ENCODE measurements around the gene SLC28A1. TPM values are rescaled to one million over a fixed set of nuclear protein-coding genes. Genes with fewer than 3 reads are reported as not detected.

SLC28A1 gene
- total and polyA plus RNA-seq, 7 donors, result 0.13 to 1.9 (median 0.34) TPM

DNA sequence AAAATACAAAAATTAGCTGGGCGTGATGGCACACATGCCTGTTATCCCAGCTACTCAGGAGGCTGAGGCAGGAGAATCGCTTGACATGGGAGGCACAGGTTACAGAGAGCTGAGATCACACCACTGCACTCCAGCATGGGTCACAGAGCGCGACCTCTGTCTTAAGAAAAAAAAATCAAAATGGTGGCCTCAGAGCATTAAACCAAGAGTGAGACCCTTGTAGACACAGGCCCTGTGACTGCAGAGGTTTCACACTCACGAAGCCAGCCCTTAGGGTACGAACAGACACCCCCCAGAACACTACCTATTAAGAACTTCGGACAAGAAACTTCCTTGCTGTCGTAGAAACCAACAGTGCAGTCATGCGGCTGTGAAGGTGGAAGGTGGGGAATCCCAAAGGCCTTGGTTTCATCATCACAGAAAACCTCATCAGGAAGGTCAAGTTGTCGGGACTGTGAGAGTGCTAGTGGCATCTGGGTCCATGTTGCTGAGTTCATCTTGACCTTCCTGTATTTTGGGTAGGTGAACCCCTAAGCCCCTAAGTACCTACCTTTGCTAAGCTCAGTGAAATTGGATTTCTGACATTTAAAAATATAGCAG, 92.4 kb downstream of the SLC28A1 start:
- no peak for ATAC-seq
- 97 to 99% (median 97%) methylated on average over 10 of the region's 10 CpGs for WGBS, 3 donors
- Histone ChIP-seq H3K27ac (no peak overlapping the region), H3K36me3 (ENCODE audit: insufficient read depth in 1 of 2, low read depth in 1 of 2) (no peaks in the 10 kb centered on the region), H3K27me3 (ENCODE audit: insufficient read depth in 3 of 3, low read length in 2 of 3) (no peaks in the 10 kb centered on the region), H3K9me3 (no peaks in the 10 kb centered on the region), H3K4me3 (no peak overlapping the region), H3K4me1 (peaks cover 7% of the 10 kb centered on the region)
- TF ChIP-seq, protein P1, sequence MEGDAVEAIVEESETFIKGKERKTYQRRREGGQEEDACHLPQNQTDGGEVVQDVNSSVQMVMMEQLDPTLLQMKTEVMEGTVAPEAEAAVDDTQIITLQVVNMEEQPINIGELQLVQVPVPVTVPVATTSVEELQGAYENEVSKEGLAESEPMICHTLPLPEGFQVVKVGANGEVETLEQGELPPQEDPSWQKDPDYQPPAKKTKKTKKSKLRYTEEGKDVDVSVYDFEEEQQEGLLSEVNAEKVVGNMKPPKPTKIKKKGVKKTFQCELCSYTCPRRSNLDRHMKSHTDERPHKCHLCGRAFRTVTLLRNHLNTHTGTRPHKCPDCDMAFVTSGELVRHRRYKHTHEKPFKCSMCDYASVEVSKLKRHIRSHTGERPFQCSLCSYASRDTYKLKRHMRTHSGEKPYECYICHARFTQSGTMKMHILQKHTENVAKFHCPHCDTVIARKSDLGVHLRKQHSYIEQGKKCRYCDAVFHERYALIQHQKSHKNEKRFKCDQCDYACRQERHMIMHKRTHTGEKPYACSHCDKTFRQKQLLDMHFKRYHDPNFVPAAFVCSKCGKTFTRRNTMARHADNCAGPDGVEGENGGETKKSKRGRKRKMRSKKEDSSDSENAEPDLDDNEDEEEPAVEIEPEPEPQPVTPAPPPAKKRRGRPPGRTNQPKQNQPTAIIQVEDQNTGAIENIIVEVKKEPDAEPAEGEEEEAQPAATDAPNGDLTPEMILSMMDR (IDR thresholded peaks at IDR 0.05), result no peak
- intact Hi-C loops (cut with DNase I), result no loop called here
- DNase-seq, result no peak

DNA sequence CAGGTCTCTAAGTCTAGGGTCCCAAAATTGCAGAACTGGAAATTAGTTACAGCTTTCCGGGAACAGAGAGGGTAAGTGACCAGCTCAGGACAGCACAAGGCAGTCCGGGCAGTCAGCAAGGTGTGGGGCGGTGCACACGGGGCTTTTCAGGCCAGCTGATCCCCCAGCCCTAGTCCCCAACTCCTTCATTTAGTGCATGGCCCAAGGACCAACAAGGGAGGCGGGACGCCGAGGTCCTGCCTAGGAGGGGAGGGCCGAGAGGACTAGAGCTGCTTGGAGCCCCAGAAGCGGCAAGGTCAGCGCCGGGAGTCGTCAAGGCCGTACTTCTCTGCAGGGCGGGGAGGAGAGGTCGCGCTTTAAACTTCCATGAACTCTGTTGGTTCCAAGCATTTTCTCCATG, 95.2 kb downstream of the SLC28A1 start:
- Histone ChIP-seq H3K9me3 (no peaks in the 10 kb centered on the region), H3K4me1 (peaks cover 28% of the 10 kb centered on the region), H3K27me3 (ENCODE audit: insufficient read depth in 3 of 3, low read length in 2 of 3) (no peaks in the 10 kb centered on the region), H3K36me3 (ENCODE audit: insufficient read depth in 1 of 2, low read depth in 1 of 2) (no peaks in the 10 kb centered on the region), H3K4me3 (peak overlapping the region; percentile 93), H3K27ac (peak overlapping the region; percentile 97)
- intact Hi-C loops (cut with DNase I), result loop anchor here in 1 of 2 donors (10.0 kb wide), 1 partner anchor 55 kb away; no protein-coding TSS in a partner anchor
- ATAC-seq (no peak), DNase-seq (peak; percentile 34 to 56)
- TF ChIP-seq, protein P1 (IDR thresholded peaks at IDR 0.05), result no peak
- WGBS, 3 donors, result 31 to 40% (median 34%) methylated on average over 16 of the region's 16 CpGs

GRCh38 chr15:84980196-84981053, 96.0 kb downstream of the SLC28A1 start:
- DNase-seq, result peak; percentile 89 to 92
- 0% methylated on average over 64 to 66 of the region's 66 CpGs for WGBS, 3 donors
- Histone ChIP-seq H3K27ac (peak overlapping the region; percentile 97), H3K36me3 (ENCODE audit: insufficient read depth in 1 of 2, low read depth in 1 of 2) (no peaks in the 10 kb centered on the region), H3K4me3 (peak overlapping the region; percentile 93), H3K4me1 (peaks cover 34% of the 10 kb centered on the region), H3K27me3 (ENCODE audit: insufficient read depth in 3 of 3, low read length in 2 of 3) (no peaks in the 10 kb centered on the region), H3K9me3 (no peaks in the 10 kb centered on the region)
- TF ChIP-seq, protein P1 (IDR thresholded peaks at IDR 0.05), result no peak
- intact Hi-C loops (cut with DNase I), result loop anchor here in 1 of 2 donors (10.0 kb wide), 1 partner anchor 54 kb away; no protein-coding TSS in a partner anchor
- ATAC-seq, result peak; percentile 79 to 87 (median 83)

GRCh38 chr15:84981054-84981710, 96.7 kb downstream of the SLC28A1 start:
- H3K27me3 ChIP-seq (ENCODE audit: insufficient read depth in 3 of 3, low read length in 2 of 3), result no peaks in the 10 kb centered on the region
- H3K27ac ChIP-seq, result peak overlapping the region; percentile 97
- no peaks in the 10 kb centered on the region for H3K36me3 ChIP-seq (ENCODE audit: insufficient read depth in 1 of 2, low read depth in 1 of 2)
- no peaks in the 10 kb centered on the region for H3K9me3 ChIP-seq
- intact Hi-C loops (cut with DNase I), result loop anchor here in 1 of 2 donors (10.0 kb wide), 1 partner anchor 54 kb away; no protein-coding TSS in a partner anchor
- ATAC-seq, result peak; percentile 92 to 94 (median 93)
- 0% methylated on average over 47 to 75 of the region's 75 CpGs for WGBS, 3 donors
- H3K4me1 ChIP-seq, result peaks cover 34% of the 10 kb centered on the region
- TF ChIP-seq, protein P1 (IDR thresholded peaks at IDR 0.05), result peak; percentile 24
- DNase-seq, result peak; percentile 95 to 98
- H3K4me3 ChIP-seq, result peak overlapping the region; percentile 93

Measured in psoas muscle (tissue), 8 donors.